Left lobe of liver (tissue), 2 donors: ENCODE data around the gene CYB5R3. TPM values are rescaled to one million over a fixed set of nuclear protein-coding genes. Genes with fewer than 3 reads are reported as not detected.
"Not testable (repeated sequence)": the region's sequence is repeated elsewhere in the genome, so short reads cannot be mapped to it uniquely, and the experiment has no call there.

Source experiments
- ATAC-seq: fragments of 200-7000 bp; cut with Tn5 transposase; one replicate; pipeline ENCODE4 v1.9.1; 2020; ENCODE audit warnings: mild to moderate bottlenecking, moderate library complexity
- DNase-seq: peaks from one replicate; pipeline ENCODE4 v3.0.0-alpha.2; 2020; ENCODE audit warnings: low spot score
- total RNA-seq: library from RNA; stranded (reverse); gene quantifications from one replicate; pipeline ENCODE4 v1.2.1, GENCODE V29; 2021
- donor health status: DM: no; HTN: no; CAD: no; lungs with moderate emphysema.
- donor health status: DM: no; HTN: yes; CAD: no.

The CYB5R3 gene
- total RNA-seq, 1 donor from 2014 or later = 147 TPM

GRCh38 chr22:42679691-42680090, 30.5 kb upstream of the CYB5R3 start:
- DNase-seq (no peak), ATAC-seq (no peak)

DNA sequence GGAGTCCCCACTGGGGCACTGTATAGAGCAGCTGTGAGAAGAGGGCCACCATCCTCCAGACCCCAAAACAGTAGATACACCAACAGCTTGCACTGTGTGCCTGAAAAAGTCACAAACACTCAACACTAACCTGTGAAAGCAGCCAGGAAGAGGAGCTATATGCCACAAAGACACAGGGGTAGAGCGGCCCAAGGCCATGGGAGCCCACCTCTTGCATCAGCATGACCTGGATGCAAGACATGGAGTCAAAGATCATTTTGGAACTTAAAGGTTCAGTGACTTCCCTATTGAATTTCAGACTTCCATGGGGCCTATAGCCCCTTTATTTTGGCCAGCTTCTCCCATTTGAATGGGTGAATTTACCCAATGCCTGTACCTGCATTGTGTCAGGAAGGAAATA, 29.7 kb upstream of the CYB5R3 start:
- no peak for ATAC-seq
- DNase-seq = no peak

GRCh38 chr22:42677936-42678335, 28.7 kb upstream of the CYB5R3 start:
- DNase-seq, ATAC-seq: not testable (repeated sequence)

- ATAC-seq (no peak), DNase-seq (no peak)
Observed at GRCh38 chr22:42676059-42676607, 26.9 kb upstream of the CYB5R3 start.

DNA sequence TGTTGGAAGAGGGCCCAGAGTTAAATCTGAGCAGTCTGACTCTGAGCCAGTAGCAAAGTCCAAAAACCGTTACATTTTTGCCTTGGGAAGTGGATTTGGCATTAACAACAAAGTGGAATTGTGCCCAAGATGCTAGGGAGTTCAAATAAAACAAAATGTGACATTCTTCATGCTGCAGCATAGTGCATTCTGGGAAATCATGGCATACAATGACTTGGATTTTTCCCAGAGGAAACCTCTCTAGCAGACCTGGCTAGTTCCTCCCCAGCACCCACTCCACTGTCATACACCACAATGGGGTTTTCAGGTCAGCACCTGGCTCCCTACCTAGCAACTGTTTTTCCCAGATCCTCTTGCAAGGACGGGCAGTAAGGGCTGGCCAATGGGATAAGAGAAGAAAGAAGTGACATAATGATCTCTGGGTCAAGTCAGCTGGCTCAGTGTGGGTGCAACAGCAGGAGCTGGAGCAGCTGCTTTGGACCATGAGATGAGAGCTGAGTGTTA, 24.8 kb upstream of the CYB5R3 start:
- no peak for DNase-seq
- peak; percentile 63 for ATAC-seq

DNA sequence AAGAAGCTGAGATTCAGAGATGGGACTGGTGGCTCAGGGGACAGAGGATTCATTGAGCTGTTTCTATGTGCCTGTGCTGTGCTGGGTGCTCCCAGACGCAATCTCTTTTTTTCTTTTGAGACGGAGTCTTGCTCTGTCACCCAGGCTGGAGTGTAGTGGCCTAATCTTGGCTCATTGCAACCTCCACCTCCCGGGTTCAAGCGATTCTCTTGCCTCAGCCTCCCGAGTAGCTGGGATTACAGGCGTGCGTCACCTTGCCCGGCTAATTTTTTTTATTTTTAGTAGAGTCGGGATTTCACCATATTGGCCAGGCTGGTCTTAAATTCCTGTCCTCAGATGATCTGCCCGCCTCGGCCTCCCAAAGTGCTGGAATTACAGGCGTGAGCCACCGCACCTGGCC, 23.9 kb upstream of the CYB5R3 start:
- not testable (repeated sequence) for DNase-seq, ATAC-seq

GRCh38 chr22:42670921-42671709, 21.9 kb upstream of the CYB5R3 start:
- DNase-seq = no peak
- no peak for ATAC-seq

- no peak for DNase-seq
- no peak for ATAC-seq
Observed at GRCh38 chr22:42670046-42670445, 20.9 kb upstream of the CYB5R3 start.

- not testable (repeated sequence) for ATAC-seq, DNase-seq
Observed at GRCh38 chr22:42666393-42666792, 17.2 kb upstream of the CYB5R3 start.

DNA sequence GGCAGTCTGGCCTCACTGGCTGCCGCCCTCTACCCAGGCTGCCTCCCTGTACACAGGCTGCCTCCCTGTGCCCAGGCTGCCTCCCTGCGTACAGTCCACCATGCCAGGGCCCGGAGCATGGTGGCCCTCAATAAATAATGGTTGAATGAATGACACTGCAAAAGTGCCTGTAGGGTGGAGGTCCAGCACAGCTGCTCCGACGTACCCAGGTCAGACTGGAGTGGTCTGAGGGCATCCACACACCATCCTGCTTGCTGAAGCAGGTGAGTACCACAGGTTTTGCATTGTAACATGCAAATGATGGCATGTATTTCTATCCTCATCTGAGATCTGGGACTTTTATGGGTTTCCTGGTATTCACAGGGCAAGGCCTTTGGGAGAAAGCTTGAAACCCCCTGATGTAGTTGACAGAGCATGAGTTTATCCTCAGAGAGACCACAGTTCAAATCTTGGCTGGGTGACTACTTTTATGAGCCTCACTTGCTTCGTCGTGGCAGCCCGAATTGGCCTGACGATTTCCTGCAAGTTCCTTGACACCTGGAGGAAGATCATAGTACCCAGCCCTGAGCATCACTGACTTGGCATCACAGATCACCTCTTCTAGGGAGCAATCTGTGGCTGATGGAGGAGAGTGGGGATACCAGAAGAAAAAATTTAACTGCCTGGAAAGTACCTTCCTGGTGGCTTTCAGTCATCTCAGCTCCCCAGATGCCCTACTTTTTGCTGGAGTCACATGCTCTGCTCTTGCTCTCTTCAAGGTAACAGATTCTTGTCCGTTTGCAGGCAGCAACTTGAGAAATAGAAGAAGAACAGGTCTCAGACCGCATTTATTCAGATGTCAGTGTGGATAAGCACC, 16.0 kb upstream of the CYB5R3 start:
- no peak for ATAC-seq
- no peak for DNase-seq

- peak; percentile 75 for DNase-seq
- ATAC-seq = peak; percentile 99
Observed at GRCh38 chr22:42661985-42662831, 13.0 kb upstream of the CYB5R3 start.

- no peak for ATAC-seq
- no peak for DNase-seq
Observed at GRCh38 chr22:42656578-42656977, 7.4 kb upstream of the CYB5R3 start.

- DNase-seq = no peak
- ATAC-seq = no peak
Observed at GRCh38 chr22:42655693-42656092, 6.5 kb upstream of the CYB5R3 start.

GRCh38 chr22:42654436-42655073, 5.4 kb upstream of the CYB5R3 start:
- DNase-seq (no peak), ATAC-seq (no peak)

GRCh38 chr22:42653999-42654398, 4.8 kb upstream of the CYB5R3 start:
- ATAC-seq = no peak
- no peak for DNase-seq

- ATAC-seq (no peak), DNase-seq (no peak)
Observed at GRCh38 chr22:42651134-42651533, 1.9 kb upstream of the CYB5R3 start.

GRCh38 chr22:42648368-42649245, 585 bp downstream of the CYB5R3 start:
- ATAC-seq (peak; percentile 57), DNase-seq (peak; percentile 91)

DNA sequence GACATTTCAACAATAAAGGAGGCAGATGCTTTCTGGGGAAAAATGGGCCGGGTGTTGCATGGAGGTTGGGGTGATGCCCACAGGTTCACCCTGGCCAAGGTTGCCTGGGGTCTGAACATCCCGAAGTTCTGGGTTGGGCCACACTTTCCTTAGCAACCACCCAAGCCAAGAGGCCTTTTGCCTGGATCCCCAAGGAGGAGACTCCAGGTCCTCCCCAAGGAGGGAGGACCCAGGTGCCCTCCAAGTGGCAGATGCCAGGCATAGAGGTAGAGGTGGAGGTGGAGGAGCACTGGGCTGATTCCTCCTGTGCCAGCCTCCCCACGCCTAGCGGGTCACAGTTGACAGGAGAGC, 1.2 kb downstream of the CYB5R3 start:
- ATAC-seq = no peak
- DNase-seq = no peak
